Measurements from ENCODE around the gene SEMA3A. TPM values are rescaled to one million over a fixed set of nuclear protein-coding genes. Genes with fewer than 3 reads are reported as not detected.
"Not testable (repeated sequence)": the region's sequence is repeated elsewhere in the genome, so short reads cannot be mapped to it uniquely, and the experiment has no call there.

SEMA3A gene
- total and polyA plus RNA-seq, 4 donors: 0.13 to 0.56 (median 0.20) TPM

GRCh38 chr7:84152995-84153394 is 41.6 kb downstream of the SEMA3A start (continued):
- no peak for TF ChIP-seq ZBTB33 (IDR thresholded peaks at IDR 0.05)
- TF ChIP-seq FOXA2 (IDR thresholded peaks at IDR 0.05): no peak
- TF ChIP-seq GABPA (IDR thresholded peaks at IDR 0.05 in 1 of 2, conservative IDR thresholded peaks at IDR 0.05 in 1 of 2): no peak
- TF ChIP-seq FOXA1 (IDR thresholded peaks at IDR 0.05): no peak
- TF ChIP-seq EGR1 (IDR thresholded peaks at IDR 0.05; ENCODE audit: low read depth in 2 of 2): no peak

- not testable (repeated sequence) for H3K9me3 ChIP-seq (ENCODE audit: control insufficient read depth in 4 of 4, low read length in 3 of 4); H3K27ac ChIP-seq (ENCODE audit: low read depth in 1 of 2, low read length in 2 of 2); H3K4me1 ChIP-seq (ENCODE audit: control insufficient read depth in 4 of 4, insufficient read depth in 4 of 4, low read length in 3 of 4); H3K9ac ChIP-seq (ENCODE audit: low read depth in 1 of 2, low read length in 2 of 2); H3K27me3 ChIP-seq (ENCODE audit: control insufficient read depth in 4 of 4, insufficient read depth in 4 of 4, low read length in 3 of 4); H3K36me3 ChIP-seq (ENCODE audit: control insufficient read depth in 4 of 4, insufficient read depth in 3 of 4, low read depth in 1 of 4, low read length in 3 of 4); DNase-seq (ENCODE audit: low spot score); H3K4me3 ChIP-seq (ENCODE audit: low read depth in 1 of 3, low read length in 3 of 3)
- WGBS: 91% methylated on average over 22 of the region's 22 CpGs
Measured at GRCh38 chr7:84150370-84150769, 44.2 kb downstream of the SEMA3A start.

- no peak for DNase-seq (ENCODE audit: low spot score)
- no peak overlapping the region for H3K9ac ChIP-seq (ENCODE audit: low read depth in 1 of 2, low read length in 2 of 2)
- no peaks in the 10 kb centered on the region for H3K36me3 ChIP-seq (ENCODE audit: control insufficient read depth in 4 of 4, insufficient read depth in 3 of 4, low read depth in 1 of 4, low read length in 3 of 4)
- TF ChIP-seq FOXA1 (IDR thresholded peaks at IDR 0.05): no peak
- no peak for TF ChIP-seq GABPA (IDR thresholded peaks at IDR 0.05 in 1 of 2, conservative IDR thresholded peaks at IDR 0.05 in 1 of 2)
- no peak for TF ChIP-seq ATF3 (IDR thresholded peaks at IDR 0.05)
- no peak for TF ChIP-seq SP1 (IDR thresholded peaks at IDR 0.05)
- H3K27me3 ChIP-seq (ENCODE audit: control insufficient read depth in 4 of 4, insufficient read depth in 4 of 4, low read length in 3 of 4): no peaks in the 10 kb centered on the region
- H3K9me3 ChIP-seq (ENCODE audit: control insufficient read depth in 4 of 4, low read length in 3 of 4): no peaks in the 10 kb centered on the region
- H3K27ac ChIP-seq (ENCODE audit: low read depth in 1 of 2, low read length in 2 of 2): no peak overlapping the region
- H3K4me1 ChIP-seq (ENCODE audit: control insufficient read depth in 4 of 4, insufficient read depth in 4 of 4, low read length in 3 of 4): no peaks in the 10 kb centered on the region
- H3K4me3 ChIP-seq (ENCODE audit: low read depth in 1 of 3, low read length in 3 of 3): no peak overlapping the region
- 57% methylated on average over 3 of the region's 3 CpGs for WGBS
Measured at GRCh38 chr7:84149573-84149972, 45.0 kb downstream of the SEMA3A start.

GRCh38 chr7:84145892-84146291 is 48.7 kb downstream of the SEMA3A start:
- H3K36me3 ChIP-seq (ENCODE audit: control insufficient read depth in 4 of 4, insufficient read depth in 3 of 4, low read depth in 1 of 4, low read length in 3 of 4): no peaks in the 10 kb centered on the region
- 45% methylated on average over 3 of the region's 3 CpGs for WGBS
- TF ChIP-seq RXRA (IDR thresholded peaks at IDR 0.05): no peak
- no peak for TF ChIP-seq FOXA1 (IDR thresholded peaks at IDR 0.05)
- no peak for TF ChIP-seq FOXA2 (IDR thresholded peaks at IDR 0.05)
- no peak overlapping the region for H3K27ac ChIP-seq (ENCODE audit: low read depth in 1 of 2, low read length in 2 of 2)
- no peaks in the 10 kb centered on the region for H3K4me1 ChIP-seq (ENCODE audit: control insufficient read depth in 4 of 4, insufficient read depth in 4 of 4, low read length in 3 of 4)
- no peak overlapping the region for H3K4me3 ChIP-seq (ENCODE audit: low read depth in 1 of 3, low read length in 3 of 3)
- H3K9me3 ChIP-seq (ENCODE audit: control insufficient read depth in 4 of 4, low read length in 3 of 4): no peaks in the 10 kb centered on the region
- no peak overlapping the region for H3K9ac ChIP-seq (ENCODE audit: low read depth in 1 of 2, low read length in 2 of 2)
- H3K27me3 ChIP-seq (ENCODE audit: control insufficient read depth in 4 of 4, insufficient read depth in 4 of 4, low read length in 3 of 4): no peaks in the 10 kb centered on the region
- DNase-seq (ENCODE audit: low spot score): no peak

GRCh38 chr7:84144935-84145334 is 49.7 kb downstream of the SEMA3A start:
- Histone ChIP-seq H3K9me3 (ENCODE audit: control insufficient read depth in 4 of 4, low read length in 3 of 4) (no peaks in the 10 kb centered on the region), H3K36me3 (ENCODE audit: control insufficient read depth in 4 of 4, insufficient read depth in 3 of 4, low read depth in 1 of 4, low read length in 3 of 4) (no peaks in the 10 kb centered on the region), H3K27ac (ENCODE audit: low read depth in 1 of 2, low read length in 2 of 2) (no peak overlapping the region), H3K4me3 (ENCODE audit: low read depth in 1 of 3, low read length in 3 of 3) (no peak overlapping the region), H3K9ac (ENCODE audit: low read depth in 1 of 2, low read length in 2 of 2) (no peak overlapping the region), H3K4me1 (ENCODE audit: control insufficient read depth in 4 of 4, insufficient read depth in 4 of 4, low read length in 3 of 4) (no peaks in the 10 kb centered on the region), H3K27me3 (ENCODE audit: control insufficient read depth in 4 of 4, insufficient read depth in 4 of 4, low read length in 3 of 4) (no peaks in the 10 kb centered on the region)
- TF ChIP-seq HNF4G (IDR thresholded peaks at IDR 0.05): no peak
- no peak for TF ChIP-seq RAD21 (IDR thresholded peaks at IDR 0.05)
- TF ChIP-seq ATF3 (IDR thresholded peaks at IDR 0.05): no peak
- no peak for TF ChIP-seq HNF4A (conservative IDR thresholded peaks at IDR 0.05)
- no peak for TF ChIP-seq JUND (IDR thresholded peaks at IDR 0.05)
- no peak for TF ChIP-seq SP1 (IDR thresholded peaks at IDR 0.05)
- no peak for TF ChIP-seq TAF1 (conservative IDR thresholded peaks at IDR 0.05)
- no peak for TF ChIP-seq ZBTB33 (IDR thresholded peaks at IDR 0.05)
- WGBS: 38% methylated on average over 1 of the region's 1 CpG
- no peak for DNase-seq (ENCODE audit: low spot score)

Measured in liver (tissue), 9 donors.